Mesothelial cell of epicardium (in vitro differentiated cells): Measurements from ENCODE around the gene SS18. TPM values are rescaled to one million over a fixed set of nuclear protein-coding genes. Genes with fewer than 3 reads are reported as not detected.

ENCODE experiments used
- DNase-seq, 2 experiments: peaks; one replicate each; pipeline ENCODE4 v3.0.0; 2021; ENCODE audit warnings: low spot score in 2 of 2; ENCODE audit not compliant: unreplicated experiment in 2 of 2
- H3K27ac Mint-ChIP-seq: 2 replicates; pipeline ENCODE4 v1.8.0; 2021; ENCODE audit warnings: mixed read lengths
- H3K27me3 Mint-ChIP-seq: 2 replicates; pipeline ENCODE4 v1.8.0; 2021; ENCODE audit warnings: low read depth, mixed read lengths
- H3K36me3 Mint-ChIP-seq: 2 replicates; pipeline ENCODE4 v1.8.0; 2021; ENCODE audit warnings: mixed read lengths
- H3K4me1 Mint-ChIP-seq: 2 replicates; pipeline ENCODE4 v1.8.0; 2021; ENCODE audit warnings: mixed read lengths
- H3K4me3 Mint-ChIP-seq: 2 replicates; pipeline ENCODE4 v1.8.0; 2021; ENCODE audit warnings: mild to moderate bottlenecking, moderate library complexity, mixed read lengths
- H3K9me3 Mint-ChIP-seq: 2 replicates; pipeline ENCODE4 v1.8.0; 2021; ENCODE audit warnings: mixed read lengths
- total RNA-seq: library from RNA; stranded (reverse); gene quantifications from 3 replicates; pipeline ENCODE4 v1.2.1, GENCODE V29; 2021
- TF ChIP-seq, protein P1 (sequence below): fragments of 200-600 bp; sonication (generic); IDR thresholded peaks from one replicate; pipeline ENCODE4 v1.5.0; 2021; ENCODE audit warnings: antibody characterized with exemption; ENCODE audit not compliant: unreplicated experiment

The SS18 gene
- total RNA-seq, 1 donor from 2014 or later: 97.9 TPM

- H3K4me1 Mint-ChIP-seq: peaks cover 3% of the 10 kb centered on the region
- peaks cover 17% of the 10 kb centered on the region for H3K9me3 Mint-ChIP-seq
- no peak for DNase-seq
- H3K4me3 Mint-ChIP-seq: no peak overlapping the region
- H3K27ac Mint-ChIP-seq: no peak overlapping the region
- no peaks in the 10 kb centered on the region for H3K27me3 Mint-ChIP-seq
- TF ChIP-seq, protein P1, sequence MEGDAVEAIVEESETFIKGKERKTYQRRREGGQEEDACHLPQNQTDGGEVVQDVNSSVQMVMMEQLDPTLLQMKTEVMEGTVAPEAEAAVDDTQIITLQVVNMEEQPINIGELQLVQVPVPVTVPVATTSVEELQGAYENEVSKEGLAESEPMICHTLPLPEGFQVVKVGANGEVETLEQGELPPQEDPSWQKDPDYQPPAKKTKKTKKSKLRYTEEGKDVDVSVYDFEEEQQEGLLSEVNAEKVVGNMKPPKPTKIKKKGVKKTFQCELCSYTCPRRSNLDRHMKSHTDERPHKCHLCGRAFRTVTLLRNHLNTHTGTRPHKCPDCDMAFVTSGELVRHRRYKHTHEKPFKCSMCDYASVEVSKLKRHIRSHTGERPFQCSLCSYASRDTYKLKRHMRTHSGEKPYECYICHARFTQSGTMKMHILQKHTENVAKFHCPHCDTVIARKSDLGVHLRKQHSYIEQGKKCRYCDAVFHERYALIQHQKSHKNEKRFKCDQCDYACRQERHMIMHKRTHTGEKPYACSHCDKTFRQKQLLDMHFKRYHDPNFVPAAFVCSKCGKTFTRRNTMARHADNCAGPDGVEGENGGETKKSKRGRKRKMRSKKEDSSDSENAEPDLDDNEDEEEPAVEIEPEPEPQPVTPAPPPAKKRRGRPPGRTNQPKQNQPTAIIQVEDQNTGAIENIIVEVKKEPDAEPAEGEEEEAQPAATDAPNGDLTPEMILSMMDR: no peak
- no peaks in the 10 kb centered on the region for H3K36me3 Mint-ChIP-seq
Measured at GRCh38 chr18:26002375-26002910, 88.0 kb downstream of the SS18 start.

DNA sequence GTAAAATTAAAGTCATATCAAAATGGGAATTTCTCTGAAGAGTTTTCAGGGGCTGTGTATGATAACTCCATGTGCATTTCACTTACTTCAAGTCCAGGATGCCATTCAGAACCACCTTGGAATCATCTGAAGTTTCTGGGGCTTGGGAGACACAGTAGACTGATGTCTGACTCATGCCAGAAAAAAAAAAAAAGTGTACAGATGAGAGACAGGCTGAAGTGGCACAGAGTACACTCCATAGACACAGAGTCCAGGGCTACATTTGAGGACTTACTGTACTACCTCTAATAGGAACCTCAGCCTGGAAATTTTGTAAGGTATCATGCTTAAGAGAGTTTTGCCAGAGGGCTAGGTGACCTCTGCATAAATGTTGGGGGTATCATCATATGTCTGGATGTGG is 92.0 kb downstream of the SS18 start:
- Mint-ChIP-seq H3K4me1 (peaks cover 3% of the 10 kb centered on the region), H3K27me3 (no peaks in the 10 kb centered on the region), H3K36me3 (no peaks in the 10 kb centered on the region), H3K27ac (no peak overlapping the region), H3K4me3 (no peak overlapping the region), H3K9me3 (peaks cover 12% of the 10 kb centered on the region)
- DNase-seq: no peak
- TF ChIP-seq, protein P1: no peak

DNA sequence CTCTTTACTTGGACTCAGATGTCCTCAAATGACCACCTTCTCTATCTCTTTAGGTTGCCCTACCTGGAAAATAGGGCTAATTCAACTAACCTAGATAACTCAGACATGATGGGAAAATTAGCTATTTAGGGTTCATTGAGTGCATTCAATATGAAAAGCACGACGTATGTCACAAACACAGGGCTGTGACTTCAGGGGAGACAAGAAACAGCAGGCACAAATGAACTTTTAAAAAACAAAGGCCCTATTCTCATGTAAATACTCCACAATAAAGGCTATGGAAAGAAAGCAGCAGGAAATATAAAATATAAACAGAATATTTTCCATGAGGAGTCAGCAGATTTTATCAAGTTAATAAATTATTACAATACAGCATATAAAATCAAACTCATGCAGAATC is 97.8 kb downstream of the SS18 start:
- H3K9me3 Mint-ChIP-seq: no peaks in the 10 kb centered on the region
- no peaks in the 10 kb centered on the region for H3K27me3 Mint-ChIP-seq
- TF ChIP-seq, protein P1: no peak
- H3K27ac Mint-ChIP-seq: no peak overlapping the region
- no peak overlapping the region for H3K4me3 Mint-ChIP-seq
- H3K36me3 Mint-ChIP-seq: no peaks in the 10 kb centered on the region
- no peak for DNase-seq
- no peaks in the 10 kb centered on the region for H3K4me1 Mint-ChIP-seq

GRCh38 chr18:25990473-25990872 is 99.9 kb downstream of the SS18 start:
- H3K9me3 Mint-ChIP-seq: no peaks in the 10 kb centered on the region
- no peaks in the 10 kb centered on the region for H3K27me3 Mint-ChIP-seq
- no peak for DNase-seq
- TF ChIP-seq, protein P1: no peak
- no peak overlapping the region for H3K4me3 Mint-ChIP-seq
- H3K4me1 Mint-ChIP-seq: no peaks in the 10 kb centered on the region
- H3K27ac Mint-ChIP-seq: no peak overlapping the region
- no peaks in the 10 kb centered on the region for H3K36me3 Mint-ChIP-seq

DNA sequence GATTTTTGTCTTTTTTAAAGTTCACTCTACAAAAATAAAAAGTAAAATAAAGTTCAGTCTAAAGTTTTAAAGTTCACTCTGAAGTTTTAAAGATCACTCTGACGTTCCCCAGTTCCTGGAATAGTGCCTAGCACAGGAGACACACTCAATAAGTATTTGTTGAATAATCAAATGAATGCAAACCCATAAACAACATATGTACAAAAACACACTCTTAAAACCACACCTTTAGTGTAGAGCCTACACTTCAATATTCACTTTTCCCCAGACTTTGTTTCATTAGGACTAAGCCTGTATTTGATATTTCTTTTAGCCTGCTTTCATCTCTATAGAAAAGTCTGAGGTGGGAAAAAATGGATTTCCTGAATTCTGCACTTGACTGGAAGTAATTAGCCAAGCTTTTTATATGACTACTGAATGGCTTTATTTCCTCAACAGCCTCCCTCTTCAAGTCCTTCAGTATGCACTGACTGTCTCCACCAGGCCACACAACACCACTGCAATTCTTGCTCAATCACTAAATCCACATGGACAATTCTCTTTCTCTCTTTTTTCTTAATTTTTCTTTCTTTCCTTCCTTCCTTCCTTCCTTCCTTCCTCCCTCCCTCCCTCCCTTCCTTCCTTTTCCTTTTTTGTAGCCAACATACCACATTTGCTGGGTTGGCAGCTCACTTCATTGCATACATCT is 104.6 kb downstream of the SS18 start:
- peaks cover 4% of the 10 kb centered on the region for H3K27me3 Mint-ChIP-seq
- H3K4me1 Mint-ChIP-seq: no peaks in the 10 kb centered on the region
- H3K9me3 Mint-ChIP-seq: no peaks in the 10 kb centered on the region
- no peak overlapping the region for H3K4me3 Mint-ChIP-seq
- TF ChIP-seq, protein P1: no peak
- no peak for DNase-seq
- H3K27ac Mint-ChIP-seq: no peak overlapping the region
- no peaks in the 10 kb centered on the region for H3K36me3 Mint-ChIP-seq
